ENCODE results near the gene SORCS3.

SORCS3 gene

DNA sequence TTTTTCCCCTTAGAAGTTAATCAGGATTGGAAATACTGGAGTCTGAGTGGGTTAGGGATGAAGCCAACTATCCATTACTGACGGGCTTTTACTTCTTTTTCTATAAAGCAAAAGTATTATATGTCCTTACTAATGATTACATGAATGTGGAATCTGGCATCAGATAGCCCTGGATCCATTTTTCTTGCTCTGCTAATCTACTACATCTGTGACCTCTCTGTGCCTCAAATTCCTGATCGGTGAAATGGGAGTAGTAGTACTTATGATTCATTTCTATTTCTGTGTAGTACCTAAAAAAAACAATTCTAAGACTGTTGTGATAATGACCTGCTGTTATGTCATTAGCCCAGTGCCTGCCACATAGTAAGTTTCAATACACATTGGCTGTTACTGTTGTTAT lies 621.6 kb downstream of the SORCS3 start:
- ATAC-seq (ENCODE audit: low read depth) = no peak
- no peaks in the 10 kb centered on the region for H3K4me1 Mint-ChIP-seq
- no peak overlapping the region for H3K4me3 Mint-ChIP-seq
- no peaks in the 10 kb centered on the region for H3K9me3 Mint-ChIP-seq
- no peak for DNase-seq (ENCODE audit: low spot score in 2 of 2)
- H3K27me3 Mint-ChIP-seq = no peaks in the 10 kb centered on the region
- H3K27ac Mint-ChIP-seq = no peak overlapping the region
- no peaks in the 10 kb centered on the region for H3K36me3 Mint-ChIP-seq

DNA sequence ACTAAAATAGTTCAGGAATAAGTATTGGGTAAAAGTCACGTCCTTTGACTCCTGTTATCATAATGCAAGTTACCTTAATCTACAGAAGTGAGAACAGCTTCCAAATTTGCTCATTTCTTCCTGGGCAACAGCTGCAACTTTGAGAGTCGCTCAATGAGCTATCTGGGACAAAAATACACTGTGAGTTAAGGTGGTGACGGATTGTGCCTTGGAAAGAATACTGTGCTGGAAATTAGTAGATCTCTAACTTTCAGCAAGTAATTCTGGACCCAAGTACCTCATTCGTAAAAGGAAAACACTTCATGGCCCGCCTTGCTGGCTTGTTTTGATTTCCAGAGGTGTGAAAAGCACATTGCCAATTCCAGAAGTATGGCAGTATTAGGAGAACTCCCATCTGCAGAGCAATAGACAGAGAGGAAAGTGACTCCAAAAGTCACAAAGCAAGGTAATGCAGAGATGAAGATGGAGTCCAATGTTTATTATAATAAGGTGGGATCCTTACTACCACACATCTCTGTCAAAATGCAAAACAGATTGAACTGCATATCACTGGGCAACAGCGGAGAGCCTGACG lies 626.0 kb downstream of the SORCS3 start:
- ATAC-seq (ENCODE audit: low read depth) = no peak
- Mint-ChIP-seq H3K27ac (no peak overlapping the region), H3K4me3 (no peak overlapping the region)

DNA sequence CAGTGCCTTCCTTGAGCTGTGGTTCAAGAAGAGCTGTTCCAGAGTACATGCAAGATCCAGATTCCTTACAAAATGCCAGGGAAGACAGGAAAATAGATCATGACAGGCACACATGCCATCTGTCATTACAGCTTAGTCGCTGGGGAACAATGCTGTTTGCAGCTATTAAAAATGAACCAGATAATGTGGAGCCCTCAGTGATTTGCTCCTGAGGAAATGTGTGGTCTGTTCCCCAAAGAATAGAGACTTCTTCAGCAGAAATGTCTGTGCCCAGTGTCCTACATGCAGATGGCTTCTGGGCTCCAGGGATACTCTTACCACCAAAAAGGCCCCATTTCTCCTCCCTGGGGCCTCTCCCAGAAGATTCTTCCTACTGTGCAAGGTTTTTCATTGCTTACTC lies 627.9 kb downstream of the SORCS3 start:
- Mint-ChIP-seq H3K4me1 (no peaks in the 10 kb centered on the region), H3K27me3 (no peaks in the 10 kb centered on the region), H3K4me3 (no peak overlapping the region), H3K9me3 (peaks cover 1% of the 10 kb centered on the region), H3K36me3 (no peaks in the 10 kb centered on the region), H3K27ac (no peak overlapping the region)
- DNase-seq (ENCODE audit: low spot score in 2 of 2) (no peak), ATAC-seq (ENCODE audit: low read depth) (no peak)

More for the DNA sequence above, 626.0 kb downstream of the SORCS3 start:
- no peaks in the 10 kb centered on the region for H3K36me3 Mint-ChIP-seq
- H3K27me3 Mint-ChIP-seq = no peaks in the 10 kb centered on the region
- no peak for DNase-seq (ENCODE audit: low spot score in 2 of 2)
- H3K4me1 Mint-ChIP-seq = no peaks in the 10 kb centered on the region
- H3K9me3 Mint-ChIP-seq = peaks cover 1% of the 10 kb centered on the region

DNA sequence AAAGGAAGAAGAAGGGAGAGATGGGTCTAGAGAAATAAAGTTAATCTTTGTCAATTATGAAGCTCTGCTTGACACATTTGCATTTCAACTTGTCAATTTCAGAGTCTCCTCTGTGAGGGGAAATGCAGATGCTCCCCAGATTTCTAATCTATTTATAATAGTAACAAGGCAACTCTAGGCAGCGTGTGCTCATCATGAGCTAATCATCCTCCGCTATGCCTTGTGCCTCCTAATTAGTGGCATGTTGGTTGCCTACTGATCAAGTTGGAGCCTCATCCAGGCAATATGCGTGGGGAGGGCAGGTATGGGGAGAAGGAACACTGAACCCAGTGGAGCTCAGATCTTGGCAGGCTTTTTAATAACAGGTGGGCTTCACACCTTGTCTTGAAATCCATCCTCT lies 628.6 kb downstream of the SORCS3 start:
- Mint-ChIP-seq H3K27me3 (no peaks in the 10 kb centered on the region), H3K36me3 (no peaks in the 10 kb centered on the region), H3K9me3 (peaks cover 1% of the 10 kb centered on the region), H3K4me3 (no peak overlapping the region), H3K4me1 (no peaks in the 10 kb centered on the region), H3K27ac (no peak overlapping the region)
- DNase-seq (ENCODE audit: low spot score in 2 of 2) = no peak
- no peak for ATAC-seq (ENCODE audit: low read depth)

DNA sequence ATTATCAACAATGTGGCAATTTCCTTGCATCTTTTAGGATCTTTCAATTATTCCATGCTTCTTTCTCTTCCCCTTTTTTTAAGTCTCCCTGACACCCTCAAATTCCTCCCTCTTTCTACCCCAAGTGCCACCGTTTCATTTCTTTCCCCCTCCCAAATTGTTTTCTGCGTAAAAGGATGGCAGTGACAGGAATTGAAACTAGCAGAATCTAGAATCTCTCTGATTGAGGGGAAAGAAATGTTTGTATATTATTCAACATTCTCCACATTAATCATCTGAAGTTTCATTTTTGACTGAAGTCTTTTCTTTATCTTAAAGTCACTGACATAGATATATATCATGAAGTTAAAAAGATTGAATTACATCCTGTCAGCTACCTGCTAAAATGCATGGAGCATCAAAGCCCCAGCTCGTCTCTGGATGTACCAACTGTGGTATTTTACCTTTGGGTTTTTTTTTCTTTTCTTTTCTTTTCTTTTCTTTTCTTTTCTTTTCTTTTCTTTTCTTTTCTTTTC lies 633.5 kb downstream of the SORCS3 start:
- no peak overlapping the region for H3K27ac Mint-ChIP-seq

DNA sequence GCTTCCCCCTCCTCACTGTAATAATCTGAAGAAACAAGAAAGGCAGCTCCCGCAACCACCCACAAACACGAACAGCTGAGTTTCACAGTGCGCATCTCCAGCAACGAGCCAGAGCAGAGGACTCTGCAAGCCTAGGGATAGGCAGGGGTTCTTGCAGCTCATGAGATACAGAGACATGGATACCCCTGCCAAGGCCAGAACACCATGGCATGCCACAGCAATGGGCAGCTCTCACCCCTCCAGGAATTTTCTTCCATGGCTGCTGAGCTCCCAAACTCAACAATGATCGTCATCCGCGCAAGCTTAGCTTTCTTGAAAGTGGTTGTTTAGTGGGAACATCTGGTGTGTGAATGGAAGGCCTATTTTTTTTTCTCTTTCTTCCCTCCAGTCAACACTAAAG lies 637.3 kb downstream of the SORCS3 start:
- Mint-ChIP-seq H3K36me3 (no peaks in the 10 kb centered on the region), H3K9me3 (peaks cover 7% of the 10 kb centered on the region), H3K27ac (no peak overlapping the region), H3K27me3 (no peaks in the 10 kb centered on the region), H3K4me1 (no peaks in the 10 kb centered on the region), H3K4me3 (no peak overlapping the region)
- ATAC-seq (ENCODE audit: low read depth) (no peak), DNase-seq (ENCODE audit: low spot score in 2 of 2) (no peak)

More for the DNA sequence above, 633.5 kb downstream of the SORCS3 start:
- Mint-ChIP-seq H3K36me3 (no peaks in the 10 kb centered on the region), H3K4me3 (no peak overlapping the region), H3K27me3 (no peaks in the 10 kb centered on the region), H3K4me1 (no peaks in the 10 kb centered on the region), H3K9me3 (peaks cover 5% of the 10 kb centered on the region)
- no peak for DNase-seq (ENCODE audit: low spot score in 2 of 2)
- no peak for ATAC-seq (ENCODE audit: low read depth)

DNA sequence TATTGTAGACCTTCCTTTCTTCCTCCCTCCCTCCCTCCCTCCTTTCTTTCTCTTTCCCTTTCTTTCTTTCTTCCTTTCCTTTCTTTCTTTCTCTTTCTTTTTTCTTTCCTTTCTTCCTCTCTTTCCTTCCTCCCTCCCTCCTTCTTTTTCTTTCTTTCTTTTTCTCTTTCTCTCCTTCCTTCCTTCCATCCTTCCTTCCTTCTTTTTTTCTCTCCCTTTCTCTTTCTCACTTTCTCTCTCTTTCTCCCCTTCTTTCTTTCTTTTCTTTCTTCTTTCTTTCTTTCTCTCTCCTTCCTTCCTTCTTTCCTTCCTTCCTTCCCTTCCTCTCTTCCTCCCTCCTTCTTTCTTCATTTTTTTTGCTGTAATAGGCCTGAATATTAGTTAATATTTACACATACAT lies 638.0 kb downstream of the SORCS3 start:
- no peaks in the 10 kb centered on the region for H3K27me3 Mint-ChIP-seq
- ATAC-seq (ENCODE audit: low read depth) = no peak
- DNase-seq (ENCODE audit: low spot score in 2 of 2) = no peak
- H3K9me3 Mint-ChIP-seq = peaks cover 7% of the 10 kb centered on the region
- no peak overlapping the region for H3K4me3 Mint-ChIP-seq
- H3K36me3 Mint-ChIP-seq = no peaks in the 10 kb centered on the region
- no peak overlapping the region for H3K27ac Mint-ChIP-seq
- no peaks in the 10 kb centered on the region for H3K4me1 Mint-ChIP-seq

DNA sequence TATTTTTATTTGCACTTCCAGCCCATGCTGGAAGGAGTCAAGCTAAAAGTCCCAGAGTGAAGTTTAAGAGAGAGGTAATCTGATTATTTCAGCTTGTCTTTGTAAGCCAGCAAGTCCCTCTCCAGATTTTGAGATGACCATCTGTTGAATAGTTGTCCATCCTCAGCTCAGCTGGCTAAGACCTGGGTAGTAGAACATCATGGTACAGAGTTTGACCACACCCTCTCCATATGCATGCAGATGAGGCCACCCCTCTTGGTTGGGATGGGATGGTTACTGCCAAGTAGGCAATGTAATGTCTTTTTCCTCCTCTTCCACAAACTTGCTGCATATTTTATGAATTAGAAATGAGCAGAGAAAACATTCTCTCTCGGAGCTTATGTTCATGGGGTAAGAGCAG lies 639.8 kb downstream of the SORCS3 start:
- no peak for ATAC-seq (ENCODE audit: low read depth)
- H3K36me3 Mint-ChIP-seq = no peaks in the 10 kb centered on the region
- H3K27me3 Mint-ChIP-seq = no peaks in the 10 kb centered on the region
- no peak for DNase-seq (ENCODE audit: low spot score in 2 of 2)
- no peak overlapping the region for H3K4me3 Mint-ChIP-seq
- peaks cover 7% of the 10 kb centered on the region for H3K9me3 Mint-ChIP-seq
- H3K4me1 Mint-ChIP-seq = no peaks in the 10 kb centered on the region
- H3K27ac Mint-ChIP-seq = no peak overlapping the region

DNA sequence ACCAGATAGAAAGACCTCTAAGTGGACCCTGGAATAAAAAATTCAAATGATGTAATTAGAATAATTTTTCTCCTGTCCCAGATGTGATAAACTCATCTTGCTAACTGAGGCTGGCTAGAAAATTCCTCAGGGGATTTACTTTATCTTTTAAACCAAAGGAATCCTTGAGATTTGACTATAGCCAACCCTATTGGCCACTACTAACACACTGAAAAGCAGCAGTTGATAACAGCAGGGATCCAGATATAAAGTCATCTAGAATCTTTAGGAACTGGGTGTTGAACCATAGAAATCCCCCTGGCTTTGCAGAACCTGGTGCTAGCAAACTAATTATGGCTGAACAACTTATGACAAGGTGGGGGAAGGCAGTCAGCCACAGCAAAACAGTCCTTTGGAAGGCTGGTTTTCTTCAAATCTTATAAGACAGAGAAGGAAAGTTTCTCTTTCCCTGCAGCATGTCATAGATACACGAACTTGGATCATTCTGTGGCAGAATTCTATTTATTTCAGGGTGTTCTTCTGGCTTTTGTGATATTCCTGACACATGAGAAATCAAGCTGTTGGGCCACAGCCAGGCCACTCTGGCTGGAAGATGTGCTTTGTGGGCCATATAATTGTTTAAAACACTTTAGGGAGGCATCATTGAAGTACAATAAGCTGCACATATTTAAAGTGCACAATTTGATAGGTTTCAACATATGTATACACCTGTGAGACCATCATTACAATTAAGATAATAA lies 643.6 kb downstream of the SORCS3 start:
- no peak overlapping the region for H3K27ac Mint-ChIP-seq
- H3K4me1 Mint-ChIP-seq = no peaks in the 10 kb centered on the region
- no peaks in the 10 kb centered on the region for H3K36me3 Mint-ChIP-seq
- H3K27me3 Mint-ChIP-seq = no peaks in the 10 kb centered on the region
- no peak for DNase-seq (ENCODE audit: low spot score in 2 of 2)
- H3K9me3 Mint-ChIP-seq = peaks cover 3% of the 10 kb centered on the region
- no peak for ATAC-seq (ENCODE audit: low read depth)
- no peak overlapping the region for H3K4me3 Mint-ChIP-seq

DNA sequence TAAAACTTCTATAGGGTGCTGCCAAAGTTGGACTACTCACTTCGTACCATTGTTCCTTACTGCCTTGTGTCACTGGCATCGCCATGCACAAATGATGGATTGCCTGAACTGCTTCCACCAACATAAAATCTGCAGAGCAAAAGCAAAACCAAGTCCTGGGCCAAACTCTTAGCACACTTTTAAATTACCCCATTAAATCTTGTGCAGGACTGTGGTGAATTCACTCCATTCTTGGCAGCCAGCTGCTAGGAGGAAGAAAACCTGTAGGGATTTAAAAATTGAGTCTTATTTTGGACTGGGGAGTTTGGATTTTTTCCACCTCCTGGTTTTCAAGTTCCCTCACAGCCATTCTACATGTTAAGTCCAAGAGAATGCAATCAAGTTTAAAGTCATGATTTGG lies 646.9 kb downstream of the SORCS3 start:
- no peaks in the 10 kb centered on the region for H3K9me3 Mint-ChIP-seq
- no peak for ATAC-seq (ENCODE audit: low read depth)
- H3K27me3 Mint-ChIP-seq = no peaks in the 10 kb centered on the region
- no peaks in the 10 kb centered on the region for H3K4me1 Mint-ChIP-seq
- no peak overlapping the region for H3K27ac Mint-ChIP-seq
- H3K4me3 Mint-ChIP-seq = no peak overlapping the region
- no peak for DNase-seq (ENCODE audit: low spot score in 2 of 2)
- H3K36me3 Mint-ChIP-seq = no peaks in the 10 kb centered on the region

DNA sequence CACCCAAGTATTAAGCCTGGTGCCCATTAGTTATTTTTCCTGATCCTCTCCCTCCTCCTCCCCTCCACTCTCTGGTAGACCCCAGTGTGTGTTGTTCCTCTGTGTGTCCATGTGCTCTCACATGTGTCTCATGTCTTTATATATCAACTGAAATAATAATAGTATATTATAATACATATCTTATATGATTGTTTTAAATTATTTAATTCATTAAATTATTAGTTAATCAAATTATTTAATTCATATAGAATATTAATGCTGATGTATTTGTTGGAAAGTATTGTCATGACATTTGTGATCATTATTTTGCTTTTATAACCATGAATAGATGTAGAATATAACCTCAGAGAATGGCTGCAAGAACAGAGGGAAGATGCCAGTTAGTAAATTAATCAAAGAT lies 647.5 kb downstream of the SORCS3 start:
- DNase-seq (ENCODE audit: low spot score in 2 of 2) = no peak
- Mint-ChIP-seq H3K27me3 (no peaks in the 10 kb centered on the region), H3K27ac (no peak overlapping the region), H3K36me3 (no peaks in the 10 kb centered on the region), H3K9me3 (no peaks in the 10 kb centered on the region), H3K4me3 (no peak overlapping the region), H3K4me1 (no peaks in the 10 kb centered on the region)
- no peak for ATAC-seq (ENCODE audit: low read depth)

DNA sequence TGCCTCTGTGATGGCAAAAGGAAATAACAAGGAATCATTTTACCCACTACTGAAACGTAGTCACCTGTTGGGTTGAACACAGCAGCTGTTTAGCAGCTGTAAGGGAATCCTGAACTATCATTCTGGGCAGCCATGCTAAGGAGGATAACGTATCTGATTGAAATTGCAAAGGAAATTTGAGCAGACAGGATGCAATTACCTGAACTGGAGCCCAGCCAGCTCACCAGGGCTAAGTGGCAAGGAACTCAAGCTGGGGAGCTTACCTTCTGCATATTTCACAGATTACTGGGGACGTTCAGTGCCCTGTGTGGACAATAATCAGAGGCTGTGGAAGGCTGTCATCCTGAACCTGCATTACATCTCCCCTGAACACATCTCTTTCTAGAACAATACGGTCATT lies 650.5 kb downstream of the SORCS3 start:
- H3K4me3 Mint-ChIP-seq = no peak overlapping the region
- H3K4me1 Mint-ChIP-seq = no peaks in the 10 kb centered on the region
- DNase-seq (ENCODE audit: low spot score in 2 of 2) (no peak), ATAC-seq (ENCODE audit: low read depth) (no peak)
- no peaks in the 10 kb centered on the region for H3K27me3 Mint-ChIP-seq
- no peaks in the 10 kb centered on the region for H3K36me3 Mint-ChIP-seq
- H3K9me3 Mint-ChIP-seq = peaks cover 4% of the 10 kb centered on the region
- no peak overlapping the region for H3K27ac Mint-ChIP-seq

DNA sequence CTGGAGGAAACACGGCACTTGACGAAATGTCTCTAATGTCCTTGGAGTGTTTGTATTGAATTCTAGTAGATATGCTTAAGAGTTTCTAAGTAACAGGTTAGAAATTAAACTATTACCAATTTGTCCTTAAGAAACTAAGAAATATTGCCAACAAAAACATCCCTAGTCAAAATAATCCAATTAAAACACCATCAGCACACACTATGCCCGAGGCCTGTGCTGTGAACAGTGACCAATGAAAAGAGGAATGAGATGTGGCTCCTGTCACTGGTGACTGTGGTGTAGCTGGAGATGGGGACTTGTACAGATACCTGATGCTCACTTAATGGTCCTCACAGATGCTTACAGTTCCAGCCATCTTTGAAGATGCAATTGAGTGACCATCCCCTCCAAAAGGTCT lies 651.1 kb downstream of the SORCS3 start:
- H3K9me3 Mint-ChIP-seq = peaks cover 4% of the 10 kb centered on the region
- H3K27me3 Mint-ChIP-seq = no peaks in the 10 kb centered on the region
- H3K4me3 Mint-ChIP-seq = no peak overlapping the region
- H3K4me1 Mint-ChIP-seq = no peaks in the 10 kb centered on the region
- ATAC-seq (ENCODE audit: low read depth) (no peak), DNase-seq (ENCODE audit: low spot score in 2 of 2) (no peak)
- no peaks in the 10 kb centered on the region for H3K36me3 Mint-ChIP-seq
- no peak overlapping the region for H3K27ac Mint-ChIP-seq
